WI38 (cell line): ENCODE results near the gene CDK11B.

ENCODE experiments used
- H3K4me3 ChIP-seq: 2 replicates; pipeline ENCODE4 v1.5.1; 2011; ENCODE audit warnings: low read depth, mild to moderate bottlenecking, control low read depth, low read length
- CTCF ChIP-seq: IDR thresholded peaks from 2 replicates; pipeline ENCODE4 v1.5.1; 2012; ENCODE audit warnings: low read depth, mild to moderate bottlenecking, control low read depth, low read length

CDK11B gene

GRCh38 chr1:1602968-1603506, 55.8 kb downstream of the CDK11B start:
- H3K4me3 ChIP-seq: no peak overlapping the region
- TF ChIP-seq CTCF: no peak

DNA sequence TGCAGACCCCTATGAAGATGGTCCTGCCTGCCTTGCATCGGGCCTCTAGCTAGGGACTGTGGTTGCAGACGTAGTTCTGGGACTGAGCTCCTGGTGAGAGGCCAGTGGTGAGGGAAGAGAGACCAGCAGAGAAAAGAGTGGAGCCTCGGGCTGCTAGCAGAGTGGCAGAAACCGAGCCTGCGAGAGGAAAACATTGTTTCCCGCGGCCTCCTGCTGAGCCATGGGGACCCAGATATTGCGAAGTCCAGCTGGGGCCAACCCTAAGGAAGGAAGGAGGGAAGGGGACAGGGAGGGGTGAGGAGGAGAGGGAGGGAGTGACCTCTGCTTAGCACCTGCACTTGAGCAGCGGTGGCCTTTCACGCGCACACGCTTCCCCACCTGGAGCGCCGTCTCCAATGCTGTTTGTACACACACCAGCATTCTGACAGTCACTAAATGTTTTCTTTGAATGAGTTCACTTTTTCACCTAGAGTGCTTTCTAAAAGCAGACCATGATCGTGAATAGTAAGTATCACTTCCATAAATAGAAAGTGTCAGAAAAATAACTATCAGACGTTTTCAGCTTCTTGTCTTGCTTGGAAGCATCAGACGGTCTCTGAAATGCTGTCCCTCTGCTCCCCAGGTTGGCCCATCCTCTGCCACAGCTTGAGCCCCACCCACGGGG, 56.4 kb downstream of the CDK11B start:
- H3K4me3 ChIP-seq: no peak overlapping the region
- TF ChIP-seq CTCF: no peak

GRCh38 chr1:1601564-1602303, 57.1 kb downstream of the CDK11B start:
- H3K4me3 ChIP-seq: no peak overlapping the region
- TF ChIP-seq CTCF: no peak

- no peak for TF ChIP-seq CTCF
- H3K4me3 ChIP-seq: no peak overlapping the region
These were observed 57.8 kb downstream of the CDK11B start for GRCh38 chr1:1600861-1601563.

GRCh38 chr1:1599935-1600860, 58.6 kb downstream of the CDK11B start, which contains the start of gene FNDC10:
Gene FNDC10, minus strand, starts transcription at chr1:1600135. Its CDS starts 120 bp downstream, at chr1:1600015.
- no peak for TF ChIP-seq CTCF
- H3K4me3 ChIP-seq: peak within 1 kb of the TSS; percentile 47

- peak overlapping the region; percentile 29; the same call in 1 of the 2 replicates for H3K4me3 ChIP-seq
- no peak for TF ChIP-seq CTCF
These were observed 59.5 kb downstream of the CDK11B start for GRCh38 chr1:1599030-1599934.
